ENCODE results near the gene SURF2. TPM values are rescaled to one million over a fixed set of nuclear protein-coding genes. Genes with fewer than 3 reads are reported as not detected.

Gene SURF2
- total RNA-seq, 1 experiment from 2014 or later: 42.0 TPM

GRCh38 chr9:133351908-133352634 is 4.3 kb upstream of the SURF2 start:
- peak; percentile 81 for DNase-seq (ENCODE audit: low spot score)
- H3K27ac ChIP-seq (ENCODE audit: low read depth, low read length, poor library complexity, severe bottlenecking): peak overlapping the region; percentile 27
- TF ChIP-seq EZH2 (IDR thresholded peaks at IDR 0.05; ENCODE audit: borderline replicate concordance, low read depth, low read length, poor library complexity, severe bottlenecking) (no peak), CTCF (conservative IDR thresholded peaks at IDR 0.05; ENCODE audit: low read depth, low read length) (peak; percentile 68)
- ChIA-PET CTCF (interaction anchor here (0.5 kb wide), 1 partner anchor 53 kb away, joined by 4 read pairs; no protein-coding TSS in a partner anchor), POLR2A (ENCODE audit: low non-redundant PET) (interaction anchor here (0.8 kb wide), 1 partner anchor 510 kb away, joined by 4 read pairs; no protein-coding TSS in a partner anchor)
- peaks cover 48% of the 10 kb centered on the region for H3K36me3 ChIP-seq (ENCODE audit: insufficient read depth, low read length, poor library complexity, severe bottlenecking)
- no peaks in the 10 kb centered on the region for H3K27me3 ChIP-seq (replicated peaks; ENCODE audit: insufficient read depth, low read depth, low read length, poor library complexity)
- H3K4me3 ChIP-seq (ENCODE audit: low read depth, low read length, poor library complexity, severe bottlenecking): no peak overlapping the region
- H3K9me3 ChIP-seq (ENCODE audit: low read depth, low read length, poor library complexity, severe bottlenecking): no peaks in the 10 kb centered on the region
- no TSS peak for BruUV-seq (replicated peaks)
- peaks cover 16% of the 10 kb centered on the region for H3K4me1 ChIP-seq (ENCODE audit: insufficient read depth, low read length, poor library complexity, severe bottlenecking)
- intact Hi-C loops (cut with micrococcal nuclease; ENCODE audit: unreplicated experiment): no loop called here

- TF ChIP-seq EZH2 (IDR thresholded peaks at IDR 0.05; ENCODE audit: borderline replicate concordance, low read depth, low read length, poor library complexity, severe bottlenecking): no peak
- TF ChIP-seq CTCF (conservative IDR thresholded peaks at IDR 0.05; ENCODE audit: low read depth, low read length): no peak
- ChIA-PET POLR2A (ENCODE audit: low non-redundant PET) (no interaction called here), CTCF (interaction anchor here (0.5 kb wide), 1 partner anchor 54 kb away, joined by 4 read pairs; no protein-coding TSS in a partner anchor)
- Histone ChIP-seq H3K27me3 (replicated peaks; ENCODE audit: insufficient read depth, low read depth, low read length, poor library complexity) (no peaks in the 10 kb centered on the region), H3K36me3 (ENCODE audit: insufficient read depth, low read length, poor library complexity, severe bottlenecking) (peaks cover 48% of the 10 kb centered on the region), H3K9me3 (ENCODE audit: low read depth, low read length, poor library complexity, severe bottlenecking) (no peaks in the 10 kb centered on the region), H3K4me1 (ENCODE audit: insufficient read depth, low read length, poor library complexity, severe bottlenecking) (peaks cover 23% of the 10 kb centered on the region), H3K4me3 (ENCODE audit: low read depth, low read length, poor library complexity, severe bottlenecking) (no peak overlapping the region), H3K27ac (ENCODE audit: low read depth, low read length, poor library complexity, severe bottlenecking) (peak overlapping the region; percentile 27)
- DNase-seq (ENCODE audit: low spot score): peak; percentile 14
- intact Hi-C loops (cut with micrococcal nuclease; ENCODE audit: unreplicated experiment): no loop called here
- no TSS peak for BruUV-seq (replicated peaks)
Measured at GRCh38 chr9:133352635-133353340, 3.6 kb upstream of the SURF2 start.

- Histone ChIP-seq H3K9me3 (ENCODE audit: low read depth, low read length, poor library complexity, severe bottlenecking) (no peaks in the 10 kb centered on the region), H3K36me3 (ENCODE audit: insufficient read depth, low read length, poor library complexity, severe bottlenecking) (peaks cover 46% of the 10 kb centered on the region), H3K4me3 (ENCODE audit: low read depth, low read length, poor library complexity, severe bottlenecking) (no peak overlapping the region), H3K27ac (ENCODE audit: low read depth, low read length, poor library complexity, severe bottlenecking) (no peak overlapping the region), H3K27me3 (replicated peaks; ENCODE audit: insufficient read depth, low read depth, low read length, poor library complexity) (no peaks in the 10 kb centered on the region), H3K4me1 (ENCODE audit: insufficient read depth, low read length, poor library complexity, severe bottlenecking) (peaks cover 23% of the 10 kb centered on the region)
- intact Hi-C loops (cut with micrococcal nuclease; ENCODE audit: unreplicated experiment): no loop called here
- DNase-seq (ENCODE audit: low spot score): peak; percentile 16
- POLR2A ChIA-PET (ENCODE audit: low non-redundant PET): no interaction called here
- TF ChIP-seq CTCF (conservative IDR thresholded peaks at IDR 0.05; ENCODE audit: low read depth, low read length): no peak
- no peak for TF ChIP-seq EZH2 (IDR thresholded peaks at IDR 0.05; ENCODE audit: borderline replicate concordance, low read depth, low read length, poor library complexity, severe bottlenecking)
- no TSS peak for BruUV-seq (replicated peaks)
- CTCF ChIA-PET: no interaction called here
Measured at GRCh38 chr9:133353548-133353947, 2.8 kb upstream of the SURF2 start.
